HG03139 (cell line): ENCODE data around the gene DGUOK.
"Not testable (repeated sequence)": the region's sequence is repeated elsewhere in the genome, so short reads cannot be mapped to it uniquely, and the experiment has no call there.

Experiments used
- ATAC-seq: cut with Tn5 transposase; IDR thresholded peaks from one replicate; pipeline ENCODE4 v1.9.1; 2021; ENCODE audit not compliant: unreplicated experiment

Gene DGUOK

DNA sequence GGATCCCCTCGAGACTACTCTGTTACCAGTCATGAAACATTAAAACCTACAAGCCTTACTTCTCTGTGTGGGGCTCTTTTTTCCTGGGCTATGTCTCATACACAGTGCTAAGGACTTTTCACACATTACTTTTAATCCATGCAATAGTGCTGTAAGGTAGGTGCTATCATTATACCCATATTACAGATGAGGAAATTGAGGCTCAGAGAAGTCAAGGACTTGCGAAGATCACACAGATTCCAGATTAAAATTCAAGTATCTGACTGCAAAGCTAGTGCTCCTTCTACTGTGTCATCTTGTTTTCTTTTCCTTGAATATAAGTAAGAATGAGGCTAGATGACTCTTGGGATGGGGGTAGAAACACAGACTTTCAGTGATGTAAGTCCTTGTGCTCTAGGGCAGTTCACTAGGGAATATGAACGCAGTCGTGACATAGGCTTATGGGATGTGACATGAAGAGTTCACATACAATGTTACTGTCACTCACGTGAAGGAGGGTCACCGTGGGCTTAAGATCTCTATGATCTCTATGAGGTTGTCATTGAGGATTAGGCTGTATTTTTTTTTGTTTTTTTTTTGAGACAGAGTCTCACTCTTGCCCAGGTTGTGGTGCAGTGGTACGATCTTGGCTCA is 7.0 kb upstream of the DGUOK start:
- ATAC-seq: no peak

DNA sequence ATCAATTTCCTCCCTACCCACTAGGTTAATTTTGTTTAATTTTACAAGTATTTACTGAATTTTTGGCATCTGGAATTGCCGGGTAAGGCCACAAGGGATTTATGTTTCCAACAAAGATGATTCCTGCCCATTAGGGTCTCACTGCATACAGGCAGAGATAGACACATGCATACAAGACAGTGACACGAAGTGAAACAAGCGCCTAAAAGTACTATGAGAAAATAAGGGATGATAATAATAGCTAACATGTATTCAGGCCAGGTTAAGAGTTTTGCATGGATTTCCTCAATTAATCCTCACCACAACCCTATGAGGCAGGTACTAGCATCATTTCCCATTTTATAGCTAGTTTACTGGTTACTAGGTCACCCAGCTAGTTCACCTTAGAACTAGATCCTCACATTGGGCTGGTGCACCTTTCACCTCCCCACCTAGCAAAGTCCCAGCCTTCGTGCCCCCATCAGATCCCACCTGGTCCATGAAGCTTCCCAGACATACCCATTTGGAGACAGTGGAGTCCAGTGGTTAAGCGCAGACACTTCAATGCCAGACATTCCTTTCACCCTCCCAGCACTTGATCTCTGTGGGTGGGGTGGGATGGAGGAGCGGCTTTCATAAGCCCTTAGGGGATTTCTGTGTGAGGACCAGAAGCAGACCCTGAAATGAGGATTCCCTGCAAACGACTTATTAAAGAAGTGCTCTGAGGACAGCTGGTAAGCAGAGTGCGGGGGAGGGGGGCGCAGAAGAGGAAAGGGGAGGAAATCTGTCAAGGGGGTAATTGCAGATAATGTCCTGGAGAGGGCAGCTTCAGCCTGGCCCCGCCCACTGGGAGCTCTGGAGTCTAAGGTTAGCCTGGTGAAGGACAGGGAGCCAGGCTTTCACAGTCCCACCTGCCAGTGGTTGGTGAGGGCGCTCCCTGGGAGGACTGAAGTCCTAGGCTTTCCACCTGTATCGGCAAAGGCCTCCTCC is 5.8 kb upstream of the DGUOK start:
- ATAC-seq: no peak

DNA sequence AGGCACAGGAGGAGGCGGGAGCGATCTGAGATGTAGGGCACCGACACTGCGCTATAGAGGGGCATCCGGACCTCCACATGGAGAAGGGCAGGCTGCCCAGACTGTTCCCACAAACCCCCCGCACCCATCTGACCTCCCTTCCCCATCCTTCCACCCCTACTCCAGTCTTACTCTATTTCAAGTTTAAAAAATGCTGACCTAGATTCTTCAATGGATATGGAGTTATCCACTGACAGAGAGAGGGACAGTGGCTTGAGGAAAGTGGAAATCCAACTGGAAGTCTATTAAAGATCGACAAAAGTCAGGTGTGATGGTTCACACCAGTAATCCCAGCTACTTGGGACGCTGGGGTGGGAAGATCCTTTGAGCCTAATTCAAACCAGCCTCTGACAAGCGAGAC is 5.1 kb upstream of the DGUOK start:
- ATAC-seq: no peak

DNA sequence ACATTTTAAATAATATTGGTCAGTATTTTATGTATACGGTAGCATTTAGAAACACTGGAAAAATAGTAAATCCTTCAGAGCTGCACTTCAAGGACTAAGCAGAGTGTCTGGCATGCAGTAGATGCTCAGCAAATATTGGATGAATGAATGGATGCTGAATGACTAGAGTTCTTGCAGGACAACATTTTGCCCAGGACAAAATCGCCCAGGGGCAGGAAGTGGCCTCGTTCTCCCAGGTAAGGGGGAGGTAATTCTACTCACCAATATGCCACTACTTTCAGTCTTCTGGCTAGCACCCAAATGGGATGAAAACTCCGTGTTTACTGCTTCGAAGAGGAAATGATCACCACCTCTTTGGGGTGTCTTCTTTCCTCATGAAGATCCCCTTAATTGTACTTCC is 4.0 kb upstream of the DGUOK start:
- no peak for ATAC-seq

DNA sequence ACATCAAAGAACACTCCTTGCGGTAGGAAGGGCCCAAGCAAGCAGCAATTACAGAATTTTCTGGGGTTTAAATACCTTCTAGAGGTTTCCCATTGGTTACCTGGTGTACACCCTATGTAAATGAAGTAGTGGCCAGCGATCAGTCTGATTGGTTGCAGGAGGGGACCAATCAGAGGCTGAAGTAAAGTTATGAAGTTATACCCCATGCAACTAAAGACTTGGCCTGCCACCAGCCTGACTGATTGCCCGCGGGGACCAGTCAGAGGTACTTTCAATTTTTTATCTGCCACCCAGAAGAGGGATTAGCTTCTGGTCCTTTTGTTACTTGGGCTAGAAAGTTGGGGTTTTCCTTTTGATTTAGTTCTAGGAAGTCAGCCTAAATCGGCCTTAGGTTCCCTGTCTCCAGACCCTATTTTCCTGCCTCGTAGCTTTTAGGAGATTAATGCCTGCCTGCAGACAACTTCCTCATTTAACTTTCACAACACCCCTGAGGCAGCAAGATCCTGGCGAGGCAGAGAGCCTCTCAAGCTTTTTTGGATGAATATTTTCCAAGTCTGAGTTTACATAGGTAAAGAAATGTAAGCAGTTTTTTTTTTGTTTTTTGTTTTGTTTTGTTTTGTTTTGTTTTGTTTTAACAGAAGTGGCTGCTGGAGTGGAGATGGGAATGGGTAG is 1.5 kb upstream of the DGUOK start:
- ATAC-seq: no peak

DNA sequence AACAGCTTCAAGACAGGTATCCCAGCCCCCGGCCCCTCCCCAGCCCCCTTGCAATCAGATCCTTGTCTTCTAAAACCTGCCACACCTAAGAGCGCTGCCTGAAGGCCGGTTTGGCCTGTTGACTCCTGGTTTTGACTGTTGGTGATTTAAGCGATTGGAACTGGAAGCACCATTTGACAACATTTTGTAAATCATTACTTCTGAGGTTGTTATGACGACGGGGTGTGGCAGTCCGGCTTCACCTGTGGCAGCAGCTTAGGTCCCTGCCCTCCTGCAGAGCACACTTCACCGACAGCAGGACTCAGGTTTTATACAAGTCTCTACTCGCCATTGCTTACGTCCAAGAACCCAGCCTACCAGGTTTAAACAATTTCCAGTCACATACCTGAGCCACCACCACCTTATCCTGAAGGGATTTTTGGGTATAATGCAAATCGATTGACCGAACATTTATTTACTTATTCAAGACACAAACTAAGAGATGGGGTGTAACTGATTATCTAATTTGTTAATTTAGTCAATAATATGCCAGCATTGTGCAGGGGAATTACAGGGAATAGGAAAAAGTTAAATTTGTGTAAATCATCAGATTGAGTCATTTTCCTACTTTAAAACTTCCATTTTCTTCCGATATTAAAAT is 707 bp upstream of the DGUOK start:
- ATAC-seq: no peak

DNA sequence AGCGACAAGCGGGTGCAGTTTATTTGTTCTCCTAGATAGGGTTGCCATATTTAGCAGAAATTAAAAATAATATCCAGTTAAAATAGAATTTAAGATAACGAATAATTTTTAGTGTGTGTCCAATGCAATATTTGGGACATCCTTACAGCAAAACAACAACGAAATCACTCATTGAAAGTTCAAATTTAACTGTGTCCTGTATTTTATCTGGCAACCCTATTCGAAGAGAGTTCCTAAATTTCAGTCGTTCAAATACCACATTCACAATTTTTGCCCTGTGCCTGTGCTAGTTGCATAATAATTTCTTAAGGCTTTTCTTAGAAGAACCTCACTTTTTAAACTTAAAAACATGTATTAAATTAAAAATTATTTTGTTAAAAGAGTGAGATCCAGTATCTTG is 664 bp downstream of the DGUOK start:
- no peak for ATAC-seq

DNA sequence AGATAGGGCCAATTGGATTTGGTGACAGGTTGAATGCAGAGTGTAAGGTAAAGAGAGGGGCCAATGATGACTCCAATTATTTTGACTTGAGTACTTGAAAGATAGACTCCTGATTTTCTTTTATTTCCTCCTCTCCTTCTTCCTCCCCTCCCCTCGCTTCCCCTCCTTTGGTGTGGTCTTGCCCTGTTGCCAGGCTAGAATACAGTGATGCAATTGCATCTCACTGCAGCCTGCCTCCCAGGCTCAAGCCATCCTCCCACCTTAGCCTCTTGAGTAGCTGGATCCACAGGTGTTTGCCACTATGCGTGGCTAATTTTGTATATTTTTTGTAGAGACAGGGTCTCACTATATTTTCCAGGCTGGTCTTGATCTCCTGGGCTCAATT is 2.3 kb downstream of the DGUOK start:
- ATAC-seq: no peak

DNA sequence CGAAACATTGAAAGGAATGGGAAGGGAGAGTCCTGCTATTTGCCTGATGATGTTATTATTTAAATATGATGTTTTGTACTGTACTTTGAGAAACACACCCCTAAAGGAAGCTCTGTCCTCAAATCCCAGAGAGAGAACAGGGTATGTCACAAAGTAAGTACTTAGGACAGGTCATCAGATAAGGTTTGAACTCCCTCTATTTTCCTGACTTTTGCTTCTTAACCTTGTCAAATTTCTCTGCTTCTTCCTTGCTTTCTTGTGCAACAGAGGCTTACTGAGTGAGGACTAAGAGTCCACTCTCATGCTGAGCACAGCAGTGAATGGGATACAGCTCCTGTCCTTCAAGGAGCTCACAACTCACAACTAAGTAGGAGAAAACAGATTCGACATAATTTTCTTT is 3.7 kb downstream of the DGUOK start:
- ATAC-seq: no peak

DNA sequence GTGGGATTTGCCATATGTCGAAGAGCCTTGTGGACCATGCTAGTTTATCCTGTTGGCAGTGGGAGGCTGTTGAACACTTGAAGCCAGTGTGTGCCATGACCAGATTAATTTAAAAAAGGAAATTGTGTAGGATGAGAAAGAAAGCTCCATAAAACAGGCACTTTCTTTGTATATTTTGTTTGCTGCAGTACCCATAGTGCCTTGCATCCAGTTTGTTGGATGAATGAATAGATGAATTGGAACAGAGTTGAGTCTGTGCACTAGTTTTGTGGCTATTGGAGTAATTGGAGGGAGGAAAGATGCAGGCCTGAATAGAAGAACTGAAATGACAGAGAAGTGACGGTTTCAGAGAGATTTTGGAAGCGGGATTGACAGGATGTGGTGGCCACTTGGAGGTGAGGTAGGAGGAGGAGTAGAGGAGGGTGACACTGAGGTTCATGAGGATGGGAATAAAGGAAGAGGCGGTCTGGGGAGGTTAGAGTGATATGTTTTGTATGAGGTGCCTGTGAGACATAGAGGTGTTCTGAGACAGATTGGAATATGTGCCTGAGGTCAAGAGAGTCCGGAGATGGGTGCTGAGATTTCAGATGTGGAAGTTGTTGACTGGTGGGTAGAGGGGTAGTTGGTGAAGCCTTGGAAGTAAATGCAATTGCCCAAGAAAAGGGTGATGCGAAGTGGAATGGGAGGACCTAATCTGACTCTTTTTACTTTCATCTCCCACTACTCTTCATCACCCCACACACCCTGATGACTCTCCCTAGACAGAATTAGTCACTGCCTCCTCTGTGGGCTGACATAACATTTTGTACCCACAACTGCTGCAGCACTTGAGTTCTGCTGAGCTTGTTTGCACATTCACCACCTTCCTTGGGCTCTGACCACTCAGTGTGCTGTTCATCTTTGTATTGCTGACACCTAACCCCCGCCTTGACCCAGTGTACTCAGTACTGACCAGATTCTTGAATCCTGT is 5.1 kb downstream of the DGUOK start:
- ATAC-seq: no peak

DNA sequence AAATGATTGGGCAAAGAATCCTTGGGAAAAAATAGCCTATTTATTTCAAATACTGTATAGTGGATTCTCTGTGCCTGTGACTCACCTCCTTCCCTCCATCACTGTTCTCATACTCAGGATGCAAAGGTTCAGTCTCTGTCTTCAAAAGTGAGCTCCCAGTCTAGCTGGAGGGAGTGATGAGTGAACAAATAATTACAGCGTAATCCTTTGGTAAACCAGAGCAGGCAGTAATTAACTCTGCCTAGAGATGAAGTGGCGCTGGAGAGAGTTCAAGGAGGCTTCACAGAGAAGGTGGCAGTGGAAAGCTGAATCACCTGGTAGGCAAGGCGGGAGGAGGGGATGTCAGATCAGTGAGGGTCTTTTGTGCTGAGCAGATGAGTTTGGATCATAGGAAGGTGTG is 6.5 kb downstream of the DGUOK start:
- ATAC-seq: no peak

DNA sequence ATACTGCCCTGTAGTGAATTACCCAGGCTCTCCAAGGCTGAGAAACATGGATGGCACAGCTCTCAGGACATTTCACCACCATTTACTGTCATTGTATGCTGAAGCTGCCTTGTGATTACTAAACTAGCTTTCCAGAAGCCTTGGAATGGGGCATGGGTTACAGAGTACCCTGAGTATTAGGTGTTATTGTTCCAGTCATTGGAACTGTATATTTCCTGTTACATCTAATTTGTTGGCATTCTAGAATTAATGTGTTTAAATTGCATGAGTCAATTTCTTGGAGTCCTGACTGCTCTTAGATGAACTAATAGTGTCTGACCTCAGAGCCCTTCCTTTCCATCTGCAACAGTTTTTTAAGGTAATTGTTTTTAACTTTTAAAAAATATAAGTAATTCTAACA is 9.0 kb downstream of the DGUOK start:
- no peak for ATAC-seq

DNA sequence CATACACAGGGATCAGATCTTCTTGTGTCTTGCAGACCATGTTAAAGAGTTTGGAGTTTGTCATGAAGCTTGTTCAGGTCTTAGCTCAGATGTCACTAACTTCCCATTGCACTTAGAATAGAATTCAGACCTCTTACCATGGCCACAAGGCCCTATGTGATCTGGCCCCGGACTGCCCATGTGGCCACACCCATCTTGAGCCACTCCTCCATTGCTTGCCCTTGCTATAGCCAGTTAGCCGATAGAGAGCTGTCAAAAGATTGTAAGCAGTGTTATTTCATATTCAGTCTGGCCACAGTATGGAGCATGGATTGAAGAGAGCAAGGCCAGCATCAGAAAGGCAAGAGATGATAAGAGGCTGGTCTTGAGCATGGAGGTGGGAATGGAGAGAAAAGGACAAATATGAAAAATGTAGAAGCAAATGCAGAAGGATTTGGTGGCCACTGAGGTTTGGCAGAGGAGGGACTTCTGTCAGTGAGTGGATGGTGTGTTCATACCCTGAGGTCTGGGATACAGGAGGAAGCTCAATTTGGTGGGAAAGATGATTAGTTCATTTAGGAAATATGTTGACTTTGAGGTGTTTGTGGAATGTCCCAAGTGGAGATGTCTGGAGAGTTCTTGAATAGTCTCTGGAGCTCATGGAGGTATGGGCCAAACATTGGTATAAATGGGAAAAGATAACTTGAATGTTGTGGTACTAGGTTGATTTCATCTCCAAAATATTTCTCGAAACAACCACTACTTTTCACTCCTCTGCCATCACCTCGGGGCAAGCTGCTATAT is 10.6 kb downstream of the DGUOK start:
- ATAC-seq: no peak

DNA sequence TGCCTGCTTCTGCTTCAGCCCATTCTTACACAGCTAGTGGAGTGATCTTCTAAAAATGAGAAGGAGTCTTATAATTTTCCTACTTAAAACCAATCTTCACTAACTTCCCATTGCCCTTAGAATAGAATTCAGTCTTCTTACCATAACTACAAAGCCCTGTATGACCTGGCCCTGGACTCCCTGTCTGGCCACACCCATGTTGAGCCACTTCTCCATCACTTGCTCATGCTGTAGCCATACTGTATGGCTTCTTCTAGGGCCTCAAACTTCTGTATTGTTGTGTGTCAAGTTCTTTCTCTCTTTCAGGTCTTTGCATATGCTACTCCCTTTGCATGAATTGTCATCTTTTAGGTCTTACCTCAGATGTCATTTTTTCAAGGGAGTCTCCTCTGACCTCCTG is 11.2 kb downstream of the DGUOK start:
- ATAC-seq: no peak

DNA sequence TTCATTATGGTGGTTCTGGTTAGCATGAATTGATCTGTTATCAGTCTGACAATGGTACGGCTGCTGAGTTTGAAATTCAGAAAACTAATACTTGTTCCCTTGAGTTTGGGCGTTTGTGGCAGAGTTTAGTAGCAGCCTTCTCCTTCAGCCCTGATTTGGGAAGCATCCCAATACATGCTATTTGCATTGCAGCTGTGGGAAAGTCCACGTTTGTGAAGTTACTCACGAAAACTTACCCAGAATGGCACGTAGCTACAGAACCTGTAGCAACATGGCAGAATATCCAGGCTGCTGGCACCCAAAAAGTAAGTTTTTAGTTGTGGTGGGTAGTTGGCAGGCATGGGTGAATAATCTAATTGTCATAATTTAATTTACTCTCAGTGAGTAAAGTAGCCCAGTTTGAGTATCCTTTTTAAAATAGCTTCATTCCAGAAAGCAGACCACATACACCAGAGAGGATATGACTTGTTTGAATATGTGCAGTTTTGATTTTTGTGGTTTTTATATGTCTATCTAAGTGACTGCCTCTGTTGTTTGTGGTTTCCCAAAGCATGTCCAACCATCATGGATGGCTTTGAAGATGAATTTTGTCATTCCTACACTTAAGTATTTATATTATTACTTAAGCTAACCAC is 12.2 kb downstream of the DGUOK start:
- ATAC-seq: no peak

DNA sequence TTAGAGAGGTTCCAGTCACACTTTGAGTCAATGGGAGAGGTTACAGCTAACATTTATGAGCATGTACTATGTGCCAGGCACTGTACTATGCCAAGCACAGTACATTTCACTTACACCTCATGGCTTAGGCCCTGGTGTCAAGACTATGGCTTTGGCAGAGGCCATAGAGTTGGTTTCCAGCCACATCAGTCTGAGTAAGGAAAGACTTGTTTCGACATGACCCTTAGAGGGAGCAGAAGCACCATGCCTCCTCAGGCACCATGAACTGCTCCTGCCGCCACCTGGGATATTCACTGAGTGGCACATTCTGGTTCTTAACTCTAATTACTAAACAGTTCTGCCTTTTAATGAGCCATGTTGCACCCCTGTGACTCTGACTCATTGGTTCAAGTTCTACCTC is 12.7 kb downstream of the DGUOK start:
- no peak for ATAC-seq

DNA sequence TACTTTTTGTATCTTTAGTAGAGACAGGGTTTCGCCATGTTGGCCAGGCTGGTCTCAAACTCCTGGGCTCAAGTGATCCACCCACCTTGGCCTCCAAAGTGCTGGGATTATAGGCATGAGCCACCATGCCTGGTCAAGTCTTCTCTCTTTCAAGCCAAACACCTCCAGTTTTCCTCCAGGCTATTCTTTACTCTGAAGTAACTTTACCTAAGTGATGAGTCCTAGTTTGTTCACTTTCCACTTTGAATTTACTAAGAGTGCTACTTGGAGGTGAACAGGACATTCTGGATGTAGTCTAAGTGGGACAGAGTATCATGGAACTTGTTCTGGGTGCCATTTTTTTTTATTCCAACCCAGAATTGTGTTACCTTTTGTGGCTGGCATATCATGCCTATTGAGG is 13.4 kb downstream of the DGUOK start:
- ATAC-seq: not testable (repeated sequence)

DNA sequence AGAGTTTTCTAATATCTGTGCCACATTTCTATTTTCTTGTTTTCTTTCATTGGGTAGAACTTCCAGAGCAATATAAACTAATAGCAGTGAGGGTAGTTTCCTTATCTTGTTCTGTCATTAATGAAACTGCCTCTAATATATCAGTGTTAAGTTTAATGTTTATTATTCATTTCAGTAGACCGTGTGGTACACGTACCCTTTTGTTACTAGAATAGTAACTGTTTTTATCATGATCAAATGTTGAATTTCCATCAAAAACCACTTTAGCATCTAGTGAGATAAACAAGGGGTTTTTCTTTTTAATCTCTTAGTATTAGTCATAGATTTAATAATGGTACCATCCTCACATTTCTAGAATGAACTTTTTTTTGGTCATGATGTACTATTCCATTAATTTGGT is 16.0 kb downstream of the DGUOK start:
- no peak for ATAC-seq

DNA sequence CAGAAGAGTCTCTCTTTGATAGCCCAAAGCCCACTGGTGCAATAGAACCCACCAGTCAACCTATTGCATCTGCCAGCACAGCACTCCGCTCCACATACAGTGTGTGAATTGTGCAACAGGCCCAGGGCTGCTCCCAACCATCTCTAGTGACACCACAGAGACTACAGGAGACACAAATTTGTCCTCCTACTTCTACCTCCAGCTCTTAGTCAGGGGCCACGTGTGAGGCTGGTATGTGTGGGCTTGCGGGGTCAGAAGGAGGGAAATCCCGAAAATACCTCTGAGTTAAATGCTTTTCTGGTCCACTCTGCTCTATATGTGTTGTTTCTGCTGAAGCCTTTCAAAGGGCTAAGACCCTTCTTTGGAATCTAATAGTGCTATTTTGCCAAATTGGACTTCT is 18.0 kb downstream of the DGUOK start:
- ATAC-seq: no peak
